Type B pancreatic cell (in vitro differentiated cells): ENCODE data around the gene PHETA2. TPM values are rescaled to one million over a fixed set of nuclear protein-coding genes. Genes with fewer than 3 reads are reported as not detected.

Experiments used
- DNase-seq: peaks from one replicate; pipeline ENCODE4 v3.0.0; 2021; ENCODE audit warnings: mixed read lengths; ENCODE audit not compliant: unreplicated experiment; ENCODE audit errors: extremely low spot score
- H3K27ac Mint-ChIP-seq: 2 replicates; pipeline ENCODE4 v1.8.0; 2021; ENCODE audit warnings: mild to moderate bottlenecking, mixed read lengths
- H3K27me3 Mint-ChIP-seq: 2 replicates; pipeline ENCODE4 v1.8.0; 2021; ENCODE audit warnings: mixed read lengths
- H3K36me3 Mint-ChIP-seq: 2 replicates; pipeline ENCODE4 v1.8.0; 2021; ENCODE audit warnings: mixed read lengths
- H3K4me1 Mint-ChIP-seq: one replicate; pipeline ENCODE4 v1.8.0; 2021; ENCODE audit warnings: mixed read lengths; ENCODE audit not compliant: unreplicated experiment
- H3K4me3 Mint-ChIP-seq: 2 replicates; pipeline ENCODE4 v1.8.0; 2021; ENCODE audit warnings: mild to moderate bottlenecking, mixed read lengths
- H3K9me3 Mint-ChIP-seq: 2 replicates; pipeline ENCODE4 v1.8.0; 2021; ENCODE audit warnings: mixed read lengths
- CTCF ChIP-seq: fragments of 200-600 bp; sonication (generic); conservative IDR thresholded peaks from 2 replicates; pipeline ENCODE4 v1.5.0; 2021; ENCODE audit warnings: antibody characterized with exemption, mild to moderate bottlenecking
- total RNA-seq: library from RNA; stranded (reverse); gene quantifications from 2 replicates; pipeline ENCODE4 v1.2.1, GENCODE V29; 2021; ENCODE audit warnings: low replicate concordance

Gene PHETA2
- total RNA-seq, 1 donor from 2014 or later = 4.1 TPM

- H3K9me3 Mint-ChIP-seq = no peaks in the 10 kb centered on the region
- H3K36me3 Mint-ChIP-seq = no peaks in the 10 kb centered on the region
- DNase-seq = no peak
- no peak for TF ChIP-seq CTCF
- H3K27ac Mint-ChIP-seq = peak overlapping the region; percentile 31
- no peak overlapping the region for H3K4me3 Mint-ChIP-seq
- no peaks in the 10 kb centered on the region for H3K27me3 Mint-ChIP-seq
- H3K4me1 Mint-ChIP-seq = peaks cover 27% of the 10 kb centered on the region
These were observed 2.9 kb downstream of the PHETA2 start for GRCh38 chr22:42076764-42077485.

GRCh38 chr22:42077486-42078125, 3.6 kb downstream of the PHETA2 start:
- no peaks in the 10 kb centered on the region for H3K9me3 Mint-ChIP-seq
- H3K4me1 Mint-ChIP-seq = peaks cover 25% of the 10 kb centered on the region
- H3K27ac Mint-ChIP-seq = peak overlapping the region; percentile 98
- H3K4me3 Mint-ChIP-seq = no peak overlapping the region
- no peak for TF ChIP-seq CTCF
- DNase-seq = no peak
- H3K27me3 Mint-ChIP-seq = no peaks in the 10 kb centered on the region
- no peaks in the 10 kb centered on the region for H3K36me3 Mint-ChIP-seq

GRCh38 chr22:42078469-42079318, 4.6 kb downstream of the PHETA2 start:
- no peak for DNase-seq
- no peaks in the 10 kb centered on the region for H3K27me3 Mint-ChIP-seq
- H3K4me3 Mint-ChIP-seq = peak overlapping the region; percentile 97
- H3K4me1 Mint-ChIP-seq = peaks cover 17% of the 10 kb centered on the region
- H3K36me3 Mint-ChIP-seq = peaks cover under 1% of the 10 kb centered on the region
- peak overlapping the region; percentile 98 for H3K27ac Mint-ChIP-seq
- no peak for TF ChIP-seq CTCF
- H3K9me3 Mint-ChIP-seq = no peaks in the 10 kb centered on the region

- Mint-ChIP-seq H3K36me3 (peaks cover 7% of the 10 kb centered on the region), H3K4me3 (peak within 1 kb of the TSS; percentile 97), H3K9me3 (no peaks in the 10 kb centered on the region), H3K4me1 (peaks cover 17% of the 10 kb centered on the region), H3K27me3 (no peaks in the 10 kb centered on the region), H3K27ac (peak within 1 kb of the TSS; percentile 98)
- peak; percentile 99 for DNase-seq
- TF ChIP-seq CTCF = no peak
These were observed 5.5 kb downstream of the PHETA2 start, which contains the start of gene SMDT1 for GRCh38 chr22:42079319-42080251. Gene SMDT1 (plus strand): TSS chr22:42079700. CDS start chr22:42079769, 69 bp downstream.

GRCh38 chr22:42080287-42080686, 6.2 kb downstream of the PHETA2 start:
- no peaks in the 10 kb centered on the region for H3K27me3 Mint-ChIP-seq
- no peaks in the 10 kb centered on the region for H3K9me3 Mint-ChIP-seq
- H3K4me1 Mint-ChIP-seq = peaks cover 12% of the 10 kb centered on the region
- H3K4me3 Mint-ChIP-seq = peak overlapping the region; percentile 97
- peak overlapping the region; percentile 98 for H3K27ac Mint-ChIP-seq
- H3K36me3 Mint-ChIP-seq = peaks cover 9% of the 10 kb centered on the region
- no peak for DNase-seq
- TF ChIP-seq CTCF = no peak
